Retinal pigment epithelial cell (primary cell): ENCODE results near the gene ETNK2.

Source experiments
- DNase-seq: peaks from one replicate; pipeline ENCODE4 v3.0.0-alpha.2; 2010; ENCODE audit warnings: low read depth
- H3K4me3 ChIP-seq: 2 replicates; pipeline ENCODE4 v1.5.1; 2011; ENCODE audit warnings: mild to moderate bottlenecking, low read length, control low read depth, moderate library complexity
- TF ChIP-seq, protein P1 (sequence below): conservative IDR thresholded peaks from 2 replicates; pipeline ENCODE4 v1.5.1; 2011; ENCODE audit warnings: low read depth, low read length, control low read depth, inconsistent platforms

ETNK2 gene

DNA sequence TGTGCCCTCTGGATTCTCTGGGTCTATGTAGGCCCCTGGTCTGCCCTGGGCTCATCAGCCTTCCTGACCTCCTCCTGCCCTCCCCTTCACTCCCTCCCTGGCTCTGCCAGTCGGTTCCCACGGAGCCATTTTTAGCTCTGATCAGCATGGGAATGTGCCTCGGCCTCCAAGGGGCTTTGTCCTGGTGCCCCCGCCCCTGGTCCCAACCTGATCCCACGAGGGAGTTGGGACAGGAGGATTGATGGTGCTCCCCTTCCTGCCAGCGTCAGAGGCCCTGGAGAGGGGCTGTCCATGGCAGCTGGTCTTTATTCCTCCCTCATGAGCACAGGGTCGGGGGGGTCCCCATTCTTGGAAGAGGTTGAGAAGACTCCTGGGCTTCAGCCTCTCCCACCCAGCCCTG lies 24.9 kb downstream of the ETNK2 start:
- DNase-seq, result no peak

DNA sequence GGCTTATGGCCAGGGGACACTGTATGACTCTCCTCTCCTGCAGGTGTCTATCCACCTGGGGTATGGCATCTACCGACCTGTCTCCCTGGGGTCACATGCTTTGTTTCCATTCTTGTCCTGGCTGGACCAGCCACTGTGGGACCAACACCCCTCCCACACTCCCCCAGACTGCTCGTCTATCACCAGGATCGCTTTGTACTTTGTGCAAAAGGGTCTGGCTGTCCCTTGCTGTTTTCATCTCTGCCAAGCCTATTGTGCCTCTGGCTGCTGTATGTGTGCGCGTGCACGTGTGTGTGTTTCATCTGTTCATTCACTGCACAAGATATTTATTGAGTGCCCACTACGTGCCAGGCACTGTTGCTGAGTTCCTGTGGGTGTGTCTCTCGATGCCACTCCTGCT lies 25.5 kb downstream of the ETNK2 start:
- TF ChIP-seq, protein P1, sequence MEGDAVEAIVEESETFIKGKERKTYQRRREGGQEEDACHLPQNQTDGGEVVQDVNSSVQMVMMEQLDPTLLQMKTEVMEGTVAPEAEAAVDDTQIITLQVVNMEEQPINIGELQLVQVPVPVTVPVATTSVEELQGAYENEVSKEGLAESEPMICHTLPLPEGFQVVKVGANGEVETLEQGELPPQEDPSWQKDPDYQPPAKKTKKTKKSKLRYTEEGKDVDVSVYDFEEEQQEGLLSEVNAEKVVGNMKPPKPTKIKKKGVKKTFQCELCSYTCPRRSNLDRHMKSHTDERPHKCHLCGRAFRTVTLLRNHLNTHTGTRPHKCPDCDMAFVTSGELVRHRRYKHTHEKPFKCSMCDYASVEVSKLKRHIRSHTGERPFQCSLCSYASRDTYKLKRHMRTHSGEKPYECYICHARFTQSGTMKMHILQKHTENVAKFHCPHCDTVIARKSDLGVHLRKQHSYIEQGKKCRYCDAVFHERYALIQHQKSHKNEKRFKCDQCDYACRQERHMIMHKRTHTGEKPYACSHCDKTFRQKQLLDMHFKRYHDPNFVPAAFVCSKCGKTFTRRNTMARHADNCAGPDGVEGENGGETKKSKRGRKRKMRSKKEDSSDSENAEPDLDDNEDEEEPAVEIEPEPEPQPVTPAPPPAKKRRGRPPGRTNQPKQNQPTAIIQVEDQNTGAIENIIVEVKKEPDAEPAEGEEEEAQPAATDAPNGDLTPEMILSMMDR, result no peak
- no peak for DNase-seq
- no peak overlapping the region for H3K4me3 ChIP-seq

More for the DNA sequence above, 24.9 kb downstream of the ETNK2 start:
- H3K4me3 ChIP-seq, result no peak overlapping the region
- TF ChIP-seq, protein P1, result no peak

DNA sequence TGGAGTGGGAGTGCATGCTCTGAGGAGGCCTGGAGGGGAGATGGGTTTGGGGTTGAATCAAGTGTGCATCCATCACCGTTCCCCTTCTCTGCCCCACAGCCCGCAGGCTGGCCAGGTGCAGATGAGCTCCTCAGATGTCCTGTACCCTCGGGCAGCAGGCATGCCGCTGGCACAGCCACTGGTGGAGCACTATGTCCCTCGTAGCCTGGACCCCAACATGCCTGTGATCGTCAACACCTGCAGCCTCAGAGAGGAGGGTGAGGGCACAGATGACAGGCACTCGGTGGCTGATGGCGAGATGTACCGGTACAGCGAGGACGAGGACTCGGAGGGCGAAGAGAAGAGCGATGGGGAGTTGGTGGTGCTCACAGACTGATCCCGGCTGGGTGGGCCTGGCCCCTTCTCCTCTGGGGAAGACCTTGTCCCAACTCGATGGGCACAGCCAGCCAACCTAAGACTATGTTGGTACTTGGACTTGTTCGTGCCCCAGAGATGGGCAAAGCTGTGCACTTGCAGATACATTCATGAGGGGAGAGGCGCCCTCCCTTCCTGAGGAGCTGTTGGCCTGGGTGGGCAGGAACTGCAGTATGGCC lies 26.0 kb downstream of the ETNK2 start:
- TF ChIP-seq, protein P1, result no peak
- no peak overlapping the region for H3K4me3 ChIP-seq
- DNase-seq, result no peak

DNA sequence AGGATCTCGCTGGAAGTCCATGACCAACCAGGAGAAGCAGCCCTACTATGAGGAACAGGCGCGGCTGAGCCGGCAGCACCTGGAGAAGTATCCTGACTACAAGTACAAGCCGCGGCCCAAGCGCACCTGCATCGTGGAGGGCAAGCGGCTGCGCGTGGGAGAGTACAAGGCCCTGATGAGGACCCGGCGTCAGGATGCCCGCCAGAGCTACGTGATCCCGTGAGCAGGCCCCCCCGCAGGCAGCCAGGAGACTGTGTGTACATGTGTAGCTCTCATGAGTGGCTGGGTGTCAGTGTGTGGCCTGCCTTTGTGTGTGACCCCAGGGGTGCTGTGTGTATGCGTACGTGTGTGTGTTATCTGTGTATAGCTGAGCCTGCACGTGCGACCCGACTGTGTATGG lies 27.2 kb downstream of the ETNK2 start:
- no peak for DNase-seq
- TF ChIP-seq, protein P1, result no peak
- H3K4me3 ChIP-seq, result no peak overlapping the region

DNA sequence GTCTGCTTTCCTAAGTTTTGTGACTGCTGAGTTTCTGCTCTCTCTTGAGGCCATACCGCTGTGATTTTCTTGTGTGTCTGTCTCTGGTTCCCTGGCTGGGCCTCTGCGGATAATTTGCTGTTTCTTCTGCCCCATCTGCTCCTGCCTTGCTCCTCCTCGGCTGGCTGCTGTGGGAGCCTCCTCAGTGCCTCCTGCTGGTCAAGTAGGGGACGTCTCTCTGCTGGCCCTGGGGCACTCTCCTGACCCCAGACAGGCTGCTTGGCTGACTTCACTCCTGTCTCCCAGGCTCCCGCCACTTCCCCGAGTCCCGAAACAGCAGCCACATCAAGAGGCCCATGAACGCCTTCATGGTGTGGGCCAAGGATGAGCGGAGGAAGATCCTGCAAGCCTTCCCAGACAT lies 28.5 kb downstream of the ETNK2 start:
- no peak overlapping the region for H3K4me3 ChIP-seq
- TF ChIP-seq, protein P1, result peak; percentile 62
- DNase-seq, result no peak

DNA sequence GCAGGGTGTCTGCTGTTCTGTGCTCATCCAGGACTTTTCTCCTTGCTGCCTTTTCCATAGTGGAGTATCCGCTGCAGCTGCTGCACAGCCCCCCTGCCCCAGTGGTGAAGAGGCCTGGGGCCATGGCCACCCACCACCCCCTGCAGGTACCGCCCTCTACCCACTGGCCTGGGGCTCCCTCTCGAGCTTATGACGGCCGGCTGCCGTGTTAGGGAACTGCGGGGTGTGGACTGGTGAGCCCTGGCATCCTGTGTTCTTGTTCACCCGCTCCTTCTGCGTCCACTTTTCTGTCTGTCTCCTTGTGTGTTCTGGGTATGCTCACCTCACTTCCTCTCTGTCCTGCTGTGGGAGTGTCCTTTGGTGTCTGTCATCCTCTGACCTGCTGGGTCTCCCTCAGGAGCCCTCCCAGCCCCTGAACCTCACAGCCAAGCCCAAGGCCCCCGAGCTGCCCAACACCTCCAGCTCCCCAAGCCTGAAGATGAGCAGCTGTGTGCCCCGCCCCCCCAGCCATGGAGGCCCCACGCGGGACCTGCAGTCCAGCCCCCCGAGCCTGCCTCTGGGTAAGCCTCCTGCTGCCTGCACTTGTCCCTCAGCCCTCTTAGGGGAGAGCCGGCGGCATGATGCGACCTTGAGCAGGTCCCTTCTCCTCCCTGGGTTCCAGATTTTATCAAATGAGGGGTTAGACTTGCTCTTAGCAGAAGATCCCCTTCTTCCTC lies 29.8 kb downstream of the ETNK2 start:
- no peak for DNase-seq
- TF ChIP-seq, protein P1, result no peak
- H3K4me3 ChIP-seq, result no peak overlapping the region

DNA sequence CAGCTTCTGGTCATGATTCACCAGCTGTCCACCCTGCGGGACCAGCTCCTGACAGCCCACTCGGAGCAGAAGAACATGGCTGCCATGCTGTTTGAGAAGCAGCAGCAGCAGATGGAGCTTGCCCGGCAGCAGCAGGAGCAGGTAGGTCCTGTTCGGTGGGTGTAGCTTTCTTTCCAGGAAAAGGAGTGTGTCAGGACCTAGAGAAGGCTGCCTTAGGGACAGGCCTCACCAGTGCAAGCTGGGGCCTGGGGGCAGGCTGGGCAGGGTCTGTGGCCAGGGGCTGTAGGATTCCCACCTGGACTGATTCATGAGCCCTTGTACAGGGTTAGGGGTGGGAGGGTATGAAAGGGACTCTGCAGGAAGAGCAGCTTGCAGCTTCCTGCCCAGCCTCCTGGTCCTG lies 35.3 kb downstream of the ETNK2 start:
- TF ChIP-seq, protein P1, result no peak
- no peak overlapping the region for H3K4me3 ChIP-seq
- DNase-seq, result no peak
